ENCODE measurements around the gene USP9X. TPM values are rescaled to one million over a fixed set of nuclear protein-coding genes. Genes with fewer than 3 reads are reported as not detected.
A peak's percentile ranks its signal among the peaks of the same experiment; 100 is the strongest.

Gene USP9X
- polyA plus RNA-seq, 1 of the 3 experiments (the other 2 are of a cell fraction): 13.2 TPM

- POLR2A ChIA-PET: interaction anchor here (0.6 to 2.3 kb wide), 4 partner anchors 11 to 529 kb away, joined by 3 to 9 read pairs (median 5); no protein-coding TSS in a partner anchor
- CTCF ChIA-PET: interaction anchor here (1.3 to 2.3 kb wide), 2 partner anchors 14 to 29 kb away, joined by 4 to 8 read pairs; no protein-coding TSS in a partner anchor
- H2AFZ ChIP-seq (ENCODE audit: low read depth): no peak overlapping the region
- H3K9ac ChIP-seq: peak overlapping the region; percentile 95
- no peaks in the 10 kb centered on the region for H3K9me2 ChIP-seq
- peak overlapping the region; percentile 81 to 93 for H3K4me3 ChIP-seq (ENCODE audit: low read depth in 2 of 2, low read length in 1 of 2)
- H3K27ac ChIP-seq (ENCODE audit: low read depth in 2 of 2, low read length in 1 of 2): peak overlapping the region; percentile 87 to 98
- TF ChIP-seq NFIC (IDR thresholded peaks at IDR 0.05; ENCODE audit: borderline replicate concordance) (no peak), ZBTB33 (IDR thresholded peaks at IDR 0.05; ENCODE audit: borderline replicate concordance, low read depth) (0 out of 2 replicates have a peak, but pooled peaks have one; percentile 77), USF1 (IDR thresholded peaks at IDR 0.05; ENCODE audit: borderline replicate concordance, low read depth) (no peak), RXRA (IDR thresholded peaks at IDR 0.05; ENCODE audit: borderline replicate concordance, low read depth) (no peak), MXI1 (IDR thresholded peaks at IDR 0.05; ENCODE audit: low read depth, low read length) (peak; percentile 25; the same call in 1 of the 2 replicates), MEF2A (IDR thresholded peaks at IDR 0.05; ENCODE audit: borderline replicate concordance, low read depth) (no peak), POLR2AphosphoS5 (IDR thresholded peaks at IDR 0.05; ENCODE audit: low read depth, low read length) (no peak; the same call in 1 of the 2 replicates), CHD2 (IDR thresholded peaks at IDR 0.05; ENCODE audit: low read length, partially characterized antibody) (peak; percentile 95), TAF1 (IDR thresholded peaks at IDR 0.05; ENCODE audit: borderline replicate concordance, low read depth, low read length) (no peak)
- peaks cover 9% of the 10 kb centered on the region for H3F3A ChIP-seq (replicated peaks; ENCODE audit: insufficient read depth)
- H3K79me2 ChIP-seq (ENCODE audit: insufficient read depth): peaks cover 52% of the 10 kb centered on the region
- peaks cover 41% of the 10 kb centered on the region for H4K20me1 ChIP-seq (ENCODE audit: insufficient read depth)
- H3K27me3 ChIP-seq (ENCODE audit: insufficient read depth): no peaks in the 10 kb centered on the region
- WGBS (ENCODE audit: low lambda C conversion rate): 0% methylated on average over 16 of the region's 39 CpGs
- H3K4me1 ChIP-seq (ENCODE audit: control insufficient read depth in 1 of 2, insufficient read depth in 2 of 2, low read depth in 1 of 2, low read length in 1 of 2): no peaks in the 10 kb centered on the region; a peak in 3 of 4 replicates
- DNase-seq: no peak
- peak overlapping the region; percentile 82 for H3K4me2 ChIP-seq
- no peaks in the 10 kb centered on the region for H3K9me3 ChIP-seq
- H3K36me3 ChIP-seq (replicated peaks in 1 of 2; ENCODE audit: control insufficient read depth in 1 of 2, insufficient read depth in 2 of 2, low read length in 1 of 2): peaks cover 8 to 9% of the 10 kb centered on the region in 2 experiments
Observed at GRCh38 chrX:41085512-41085877, 250 bp downstream of the USP9X start.

- H3K27me3 ChIP-seq (ENCODE audit: insufficient read depth): no peaks in the 10 kb centered on the region
- no peaks in the 10 kb centered on the region; a peak in 3 of 4 replicates for H3K4me1 ChIP-seq (ENCODE audit: control insufficient read depth in 1 of 2, insufficient read depth in 2 of 2, low read depth in 1 of 2, low read length in 1 of 2)
- POLR2A ChIA-PET: interaction anchor here (0.6 to 2.3 kb wide), 4 partner anchors 13 to 247 kb away, joined by 4 to 9 read pairs (median 6); no protein-coding TSS in a partner anchor
- H3K9me3 ChIP-seq: no peaks in the 10 kb centered on the region
- peaks cover 46% of the 10 kb centered on the region for H4K20me1 ChIP-seq (ENCODE audit: insufficient read depth)
- peaks cover 9 to 12% of the 10 kb centered on the region in 2 experiments for H3K36me3 ChIP-seq (replicated peaks in 1 of 2; ENCODE audit: control insufficient read depth in 1 of 2, insufficient read depth in 2 of 2, low read length in 1 of 2)
- peak overlapping the region; percentile 82 for H3K4me2 ChIP-seq
- WGBS (ENCODE audit: low lambda C conversion rate): 2% methylated on average over 10 of the region's 71 CpGs
- no peaks in the 10 kb centered on the region for H3K9me2 ChIP-seq
- peak overlapping the region; percentile 87 to 98 for H3K27ac ChIP-seq (ENCODE audit: low read depth in 2 of 2, low read length in 1 of 2)
- H3K79me2 ChIP-seq (ENCODE audit: insufficient read depth): peaks cover 57% of the 10 kb centered on the region
- H3F3A ChIP-seq (replicated peaks; ENCODE audit: insufficient read depth): peaks cover 9% of the 10 kb centered on the region
- H2AFZ ChIP-seq (ENCODE audit: low read depth): no peak overlapping the region
- DNase-seq: peak; percentile 82
- peak overlapping the region; percentile 95 for H3K9ac ChIP-seq
- CTCF ChIA-PET: interaction anchor here (1.3 to 2.3 kb wide), 2 partner anchors 14 to 29 kb away, joined by 4 to 8 read pairs; no protein-coding TSS in a partner anchor
- peak overlapping the region; percentile 81 to 93 for H3K4me3 ChIP-seq (ENCODE audit: low read depth in 2 of 2, low read length in 1 of 2)
- TF ChIP-seq ZBTB33 (IDR thresholded peaks at IDR 0.05; ENCODE audit: borderline replicate concordance, low read depth) (no peak; the same call in 1 of the 2 replicates), RCOR1 (IDR thresholded peaks at IDR 0.05; ENCODE audit: low read length) (no peak), TAF1 (IDR thresholded peaks at IDR 0.05; ENCODE audit: borderline replicate concordance, low read depth, low read length) (peak; percentile 47; the same call in 1 of the 2 replicates), MAX (IDR thresholded peaks at IDR 0.05; ENCODE audit: low read depth) (peak; percentile 19; the same call in 1 of the 2 replicates), MXI1 (IDR thresholded peaks at IDR 0.05; ENCODE audit: low read depth, low read length) (0 out of 2 replicates have a peak, but pooled peaks have one; percentile 28), YY1 (IDR thresholded peaks at IDR 0.05; ENCODE audit: low read depth) (peak; percentile 81)
Observed at GRCh38 chrX:41085878-41086626, 807 bp downstream of the USP9X start.

Data from SK-N-SH (cell line).